HepG2 (cell line): ENCODE results near the gene MGLL. TPM values are rescaled to one million over a fixed set of nuclear protein-coding genes. Genes with fewer than 3 reads are reported as not detected.

Experiments used
- ATAC-seq: fragments of 200-7000 bp; cut with Tn5 transposase; 3 replicates; pipeline ENCODE4 v1.9.1; 2020; ENCODE audit warnings: mild to moderate bottlenecking, moderate library complexity
- BruUV-seq: library from RNA; stranded (reverse); fragments of 400-500 nt; replicated peaks from 2 replicates; lab custom pipeline; 2021; lab: Mats Ljungman, UMichigan
- CTCF ChIA-PET: fragments of 300-600 bp; formaldehyde crosslinking; extraction: SDS; loops from one replicate; lab custom pipeline; 2021; ENCODE audit warnings: low total read pairs, inconsistent platforms, low intra/inter-chr PET ratio; lab: Yijun Ruan, JAX
- POLR2A ChIA-PET: fragments of 350-600 bp; sonication (Branson Sonifier 250); formaldehyde crosslinking; loops from one replicate; lab custom pipeline; 2020; ENCODE audit warnings: antibody characterized with exemption, inconsistent platforms; lab: Yijun Ruan, JAX
- DNase-seq: peaks from one replicate; pipeline ENCODE4 v3.0.0-alpha.2; 2015; ENCODE audit warnings: low spot score
- FAIRE-seq: peaks from 3 replicates; lab custom pipeline; 2011; peaks lifted over from hg19 to GRCh38; lab: Jason Lieb, UNC
- H2AFZ ChIP-seq: one replicate; pipeline ENCODE4 v1.6.1; 2011; ENCODE audit warnings: low read length, inconsistent platforms
- H3K27ac ChIP-seq: fragments of 300-600 bp; 3 replicates; pipeline ENCODE4 v1.8.0; 2011; ENCODE audit warnings: mixed run types, mild to moderate bottlenecking, mixed read lengths, low read length, inconsistent platforms; ENCODE audit not compliant: insufficient read depth; ENCODE audit errors: extremely low read length
- H3K27me3 ChIP-seq, 2 experiments: fragments of 200-600 bp in 1 of 2; 2 replicates in 1 of 2; 3 replicates in 1 of 2; pipeline versions ENCODE4 v1.6.0 to v1.8.0; 2011; ENCODE audit warnings: low read length in 2 of 2, mild to moderate bottlenecking in 2 of 2, moderate library complexity in 2 of 2, inconsistent platforms in 1 of 2; ENCODE audit not compliant: insufficient read depth in 2 of 2, control insufficient read depth in 1 of 2
- H3K36me3 ChIP-seq, 2 experiments: fragments of 200-600 bp in 1 of 2; replicated peaks in 1 of 2; 2 replicates in 1 of 2; 3 replicates in 1 of 2; pipeline versions ENCODE4 v1.5.1 to v1.8.0; 2011; ENCODE audit warnings: low read length in 2 of 2, inconsistent platforms in 1 of 2; ENCODE audit not compliant: insufficient read depth in 2 of 2, control insufficient read depth in 1 of 2
- H3K4me1 ChIP-seq: 2 replicates; pipeline ENCODE4 v1.5.1; 2012; ENCODE audit warnings: low read length, inconsistent platforms; ENCODE audit not compliant: insufficient read depth
- H3K4me2 ChIP-seq: 2 replicates; pipeline ENCODE4 v1.6.0; 2011; ENCODE audit warnings: low read depth, low read length, inconsistent platforms
- H3K4me3 ChIP-seq, 3 experiments: fragments of 200-600 bp in 1 of 3; sonication (generic), shearing (Covaris generic) in 1 of 3; replicated peaks in 1 of 3; 2 replicates each; pipeline ENCODE4 v1.5.1; 2011 to 2016; ENCODE audit warnings: low read length in 3 of 3, inconsistent platforms in 2 of 3, low read depth in 2 of 3, mild to moderate bottlenecking in 2 of 3, control low read depth in 1 of 3, mixed read lengths in 1 of 3; ENCODE audit not compliant: insufficient read depth in 1 of 3
- H3K79me2 ChIP-seq: one replicate; pipeline ENCODE4 v1.6.1; 2011; ENCODE audit warnings: low read length, inconsistent platforms; ENCODE audit not compliant: insufficient read depth
- H3K9ac ChIP-seq: 2 replicates; pipeline ENCODE4 v1.6.0; 2011; ENCODE audit warnings: mild to moderate bottlenecking, low read depth, low read length, inconsistent platforms; ENCODE audit not compliant: insufficient read depth
- H3K9me3 ChIP-seq: 2 replicates; pipeline ENCODE4 v1.5.1; 2012; ENCODE audit warnings: mild to moderate bottlenecking, low read length
- H4K20me1 ChIP-seq: 2 replicates; pipeline ENCODE4 v1.6.0; 2011; ENCODE audit warnings: inconsistent platforms, mild to moderate bottlenecking, low read length, moderate library complexity; ENCODE audit not compliant: insufficient read depth
- PHF8 ChIP-seq: sonication (generic); formaldehyde crosslinking; IDR thresholded peaks from 2 replicates; pipeline ENCODE4 v1.5.0; 2020; ENCODE audit warnings: missing genetic modification reagents
- ZNF280D ChIP-seq: sonication (generic); formaldehyde crosslinking; IDR thresholded peaks from 2 replicates; pipeline ENCODE4 v1.5.1; 2020; ENCODE audit warnings: mild to moderate bottlenecking, missing genetic modification reagents
- WGBS: methylation state at CpG from one replicate; pipeline ENCODE4 v1.1.6; 2017; ENCODE audit warnings: low lambda C conversion rate; 5-methylcytosine and 5-hydroxymethylcytosine counted together
- in situ Hi-C: cut with HindIII; loops from 2 replicates; pipeline ENCODE4 v1.10.0; 2017; ENCODE audit warnings: low pct_unique_long_range_greater_than_20kb; ENCODE audit not compliant: extremely low pct_ligation_motif_present
- intact Hi-C: fragments of 100-400 bp; cut with micrococcal nuclease; formaldehyde crosslinking; loops from one replicate; pipeline ENCODE4 v1.10.0; 2022; ENCODE audit not compliant: unreplicated experiment
- polyA plus RNA-seq, 8 experiments: library from polyadenylated mRNA; depleted of rRNA in 3 of 8; stranded (reverse) in 7 of 8; unstranded in 1 of 8; fragments of >200 nt; fragmentation: Illumina TruSeq in 4 of 8; extraction: Trizol in 4 of 8; gene quantifications; 2 replicates each; pipeline versions ENCODE4 v1.2.1 to v1.2.3, GENCODE V29; 2011 to 2016; ENCODE audit warnings: low read depth in 4 of 8, missing spikeins in 1 of 8, mixed read lengths in 1 of 8; ENCODE audit not compliant: insufficient read depth in 1 of 8
- total RNA-seq, 5 experiments: library from RNA; depleted of rRNA; stranded (reverse); fragments of >200 nt; fragmentation: Illumina TruSeq; extraction: Trizol; gene quantifications; 2 replicates each; pipeline ENCODE4 v1.2.3, GENCODE V29; 2016; ENCODE audit warnings: low read depth in 1 of 5
- TF ChIP-seq, protein P1 (sequence below): sonication (generic); formaldehyde crosslinking; IDR thresholded peaks from 2 replicates; pipeline ENCODE4 v1.9.0; 2022; ENCODE audit warnings: missing genetic modification reagents, mild to moderate bottlenecking, borderline replicate concordance

Gene MGLL
- total and polyA plus RNA-seq, 2 of the 13 experiments (the other 11 are each of a cell fraction or from before 2014, with no cell fraction given) = not detected

GRCh38 chr3:127714866-127715265 lies 107.4 kb downstream of the MGLL start (continued):
- no peak for TF ChIP-seq ZNF280D
- TF ChIP-seq, protein P1, sequence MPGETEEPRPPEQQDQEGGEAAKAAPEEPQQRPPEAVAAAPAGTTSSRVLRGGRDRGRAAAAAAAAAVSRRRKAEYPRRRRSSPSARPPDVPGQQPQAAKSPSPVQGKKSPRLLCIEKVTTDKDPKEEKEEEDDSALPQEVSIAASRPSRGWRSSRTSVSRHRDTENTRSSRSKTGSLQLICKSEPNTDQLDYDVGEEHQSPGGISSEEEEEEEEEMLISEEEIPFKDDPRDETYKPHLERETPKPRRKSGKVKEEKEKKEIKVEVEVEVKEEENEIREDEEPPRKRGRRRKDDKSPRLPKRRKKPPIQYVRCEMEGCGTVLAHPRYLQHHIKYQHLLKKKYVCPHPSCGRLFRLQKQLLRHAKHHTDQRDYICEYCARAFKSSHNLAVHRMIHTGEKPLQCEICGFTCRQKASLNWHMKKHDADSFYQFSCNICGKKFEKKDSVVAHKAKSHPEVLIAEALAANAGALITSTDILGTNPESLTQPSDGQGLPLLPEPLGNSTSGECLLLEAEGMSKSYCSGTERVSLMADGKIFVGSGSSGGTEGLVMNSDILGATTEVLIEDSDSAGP = no peak

GRCh38 chr3:127714125-127714571 lies 108.2 kb downstream of the MGLL start:
- Histone ChIP-seq H3K4me2 (no peak overlapping the region), H3K9me3 (no peaks in the 10 kb centered on the region), H3K4me3 (no peak overlapping the region), H2AFZ (no peak overlapping the region)
- ATAC-seq = no peak
- CTCF ChIA-PET = no interaction called here
- no TSS peak for BruUV-seq
- no peak for TF ChIP-seq PHF8 (CRISPR knock-in tag)
- TF ChIP-seq, all 625 proteins: peak for 0
- POLR2A ChIA-PET = no interaction called here
- intact Hi-C loops (no loop called here), in situ Hi-C loops (no loop called here)
- H3K79me2 ChIP-seq = no peaks in the 10 kb centered on the region
- no peaks in the 10 kb centered on the region for H3K36me3 ChIP-seq
- no peak for DNase-seq
- H3K27ac ChIP-seq = no peak overlapping the region
- WGBS = 38% methylated on average over 8 of the region's 10 CpGs
- no peak for FAIRE-seq
- peaks cover 6 to 45% of the 10 kb centered on the region in 2 experiments for H3K27me3 ChIP-seq
- no peaks in the 10 kb centered on the region for H4K20me1 ChIP-seq
- H3K9ac ChIP-seq = no peak overlapping the region
- no peaks in the 10 kb centered on the region for H3K4me1 ChIP-seq
